Measurements from ENCODE around the gene KRT33B.

GRCh38 chr17:41325611-41326010 lies 44.0 kb downstream of the KRT33B start:
- TF ChIP-seq CTCF (IDR thresholded peaks at IDR 0.05): no peak
- no peak for TF ChIP-seq POLR2A (IDR thresholded peaks at IDR 0.05)
